Mesothelial cell of epicardium (in vitro differentiated cells): ENCODE measurements around the gene CDH5. TPM values are rescaled to one million over a fixed set of nuclear protein-coding genes. Genes with fewer than 3 reads are reported as not detected.
"Not testable (repeated sequence)": the region's sequence is repeated elsewhere in the genome, so short reads cannot be mapped to it uniquely, and the experiment has no call there.

ENCODE experiments used
- DNase-seq, 2 experiments: peaks; one replicate each; pipeline ENCODE4 v3.0.0; 2021; ENCODE audit warnings: low spot score in 2 of 2; ENCODE audit not compliant: unreplicated experiment in 2 of 2
- H3K27ac Mint-ChIP-seq: 2 replicates; pipeline ENCODE4 v1.8.0; 2021; ENCODE audit warnings: mixed read lengths
- H3K27me3 Mint-ChIP-seq: 2 replicates; pipeline ENCODE4 v1.8.0; 2021; ENCODE audit warnings: low read depth, mixed read lengths
- H3K36me3 Mint-ChIP-seq: 2 replicates; pipeline ENCODE4 v1.8.0; 2021; ENCODE audit warnings: mixed read lengths
- H3K4me1 Mint-ChIP-seq: 2 replicates; pipeline ENCODE4 v1.8.0; 2021; ENCODE audit warnings: mixed read lengths
- H3K4me3 Mint-ChIP-seq: 2 replicates; pipeline ENCODE4 v1.8.0; 2021; ENCODE audit warnings: mild to moderate bottlenecking, moderate library complexity, mixed read lengths
- H3K9me3 Mint-ChIP-seq: 2 replicates; pipeline ENCODE4 v1.8.0; 2021; ENCODE audit warnings: mixed read lengths
- CTCF ChIP-seq: fragments of 200-600 bp; sonication (generic); IDR thresholded peaks from one replicate; pipeline ENCODE4 v1.5.0; 2021; ENCODE audit warnings: antibody characterized with exemption; ENCODE audit not compliant: unreplicated experiment
- total RNA-seq: library from RNA; stranded (reverse); gene quantifications from 3 replicates; pipeline ENCODE4 v1.2.1, GENCODE V29; 2021

The CDH5 gene
- total RNA-seq, 1 donor from 2014 or later: 0.16 TPM

- DNase-seq: no peak
- Mint-ChIP-seq H3K36me3 (no peaks in the 10 kb centered on the region), H3K27me3 (peaks cover 24% of the 10 kb centered on the region), H3K4me3 (no peak overlapping the region), H3K27ac (no peak overlapping the region), H3K9me3 (peaks cover 3% of the 10 kb centered on the region), H3K4me1 (no peaks in the 10 kb centered on the region)
- no peak for TF ChIP-seq CTCF
Observed at GRCh38 chr16:66325717-66326376, 40.6 kb upstream of the CDH5 start.

DNA sequence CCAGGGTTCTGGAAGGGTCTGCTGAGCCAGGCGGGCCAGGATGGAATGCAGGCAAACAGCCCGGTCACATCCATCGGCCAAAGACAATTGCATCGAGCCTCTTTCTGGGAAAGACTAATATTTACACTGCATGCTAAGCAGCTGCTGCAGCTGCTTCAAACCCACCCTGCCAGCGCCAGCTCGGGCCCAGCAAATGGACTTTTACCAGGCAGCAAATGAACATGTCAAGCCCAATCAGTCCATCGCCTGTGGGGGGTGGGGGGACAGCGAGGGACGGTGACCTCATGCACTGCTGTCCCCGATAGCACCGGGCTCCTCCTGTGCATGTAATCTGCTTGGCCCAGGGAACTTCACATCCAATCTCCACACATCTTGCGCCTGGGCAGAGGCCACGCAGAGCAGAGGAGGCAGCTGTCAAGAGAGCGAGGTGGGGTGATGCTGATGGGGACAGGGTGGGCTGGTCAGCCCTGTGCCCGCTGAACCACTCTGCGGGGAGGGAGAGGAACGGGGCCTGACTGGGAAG lies 39.4 kb upstream of the CDH5 start:
- Mint-ChIP-seq H3K27ac (no peak overlapping the region), H3K27me3 (peaks cover 15% of the 10 kb centered on the region), H3K4me1 (no peaks in the 10 kb centered on the region), H3K9me3 (peaks cover 10% of the 10 kb centered on the region), H3K4me3 (no peak overlapping the region), H3K36me3 (no peaks in the 10 kb centered on the region)
- TF ChIP-seq CTCF: no peak
- DNase-seq: no peak

DNA sequence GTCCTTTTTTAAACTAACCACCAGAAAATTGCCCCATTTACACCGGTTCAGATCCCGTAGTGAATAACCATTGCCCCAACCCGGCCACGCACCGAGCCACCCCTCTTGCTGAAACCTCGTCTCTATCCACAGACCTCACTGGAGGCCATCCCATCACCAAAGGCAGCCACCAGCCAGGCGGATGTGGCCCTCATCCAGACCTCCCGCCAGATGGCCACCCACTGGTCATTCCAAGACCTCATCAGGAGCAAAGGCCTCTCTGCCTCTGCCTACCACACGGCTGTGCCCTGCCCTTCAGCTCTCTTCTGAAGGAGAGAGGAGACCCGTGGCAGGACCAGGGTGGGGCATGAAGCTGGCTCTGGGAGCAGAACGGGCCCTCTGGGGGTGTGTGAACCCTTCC lies 38.2 kb upstream of the CDH5 start:
- H3K27ac Mint-ChIP-seq: no peak overlapping the region
- peaks cover 8% of the 10 kb centered on the region for H3K27me3 Mint-ChIP-seq
- no peaks in the 10 kb centered on the region for H3K4me1 Mint-ChIP-seq
- TF ChIP-seq CTCF: no peak
- peaks cover 10% of the 10 kb centered on the region for H3K9me3 Mint-ChIP-seq
- H3K36me3 Mint-ChIP-seq: no peaks in the 10 kb centered on the region
- no peak for DNase-seq
- H3K4me3 Mint-ChIP-seq: no peak overlapping the region

GRCh38 chr16:66331464-66331863 lies 35.0 kb upstream of the CDH5 start:
- H3K9me3 Mint-ChIP-seq: peaks cover 10% of the 10 kb centered on the region
- H3K36me3 Mint-ChIP-seq, H3K27me3 Mint-ChIP-seq, H3K4me3 Mint-ChIP-seq, DNase-seq, H3K27ac Mint-ChIP-seq, H3K4me1 Mint-ChIP-seq: not testable (repeated sequence)

- TF ChIP-seq CTCF: no peak
- DNase-seq: no peak
- H3K4me1 Mint-ChIP-seq: peaks cover 7% of the 10 kb centered on the region
- H3K36me3 Mint-ChIP-seq: no peaks in the 10 kb centered on the region
- H3K9me3 Mint-ChIP-seq: peaks cover 20% of the 10 kb centered on the region
- H3K27me3 Mint-ChIP-seq: peaks cover 6% of the 10 kb centered on the region
- H3K27ac Mint-ChIP-seq: no peak overlapping the region
- no peak overlapping the region for H3K4me3 Mint-ChIP-seq
Observed at GRCh38 chr16:66332634-66333610, 33.6 kb upstream of the CDH5 start.
